Measurements from ENCODE around the gene KMT2D. TPM values are rescaled to one million over a fixed set of nuclear protein-coding genes. Genes with fewer than 3 reads are reported as not detected.

KMT2D gene
- total and polyA plus RNA-seq, 2 donors (not counting 3 experiments of a cell fraction or from before 2014, with no cell fraction given), result 15.1 to 120 TPM

DNA sequence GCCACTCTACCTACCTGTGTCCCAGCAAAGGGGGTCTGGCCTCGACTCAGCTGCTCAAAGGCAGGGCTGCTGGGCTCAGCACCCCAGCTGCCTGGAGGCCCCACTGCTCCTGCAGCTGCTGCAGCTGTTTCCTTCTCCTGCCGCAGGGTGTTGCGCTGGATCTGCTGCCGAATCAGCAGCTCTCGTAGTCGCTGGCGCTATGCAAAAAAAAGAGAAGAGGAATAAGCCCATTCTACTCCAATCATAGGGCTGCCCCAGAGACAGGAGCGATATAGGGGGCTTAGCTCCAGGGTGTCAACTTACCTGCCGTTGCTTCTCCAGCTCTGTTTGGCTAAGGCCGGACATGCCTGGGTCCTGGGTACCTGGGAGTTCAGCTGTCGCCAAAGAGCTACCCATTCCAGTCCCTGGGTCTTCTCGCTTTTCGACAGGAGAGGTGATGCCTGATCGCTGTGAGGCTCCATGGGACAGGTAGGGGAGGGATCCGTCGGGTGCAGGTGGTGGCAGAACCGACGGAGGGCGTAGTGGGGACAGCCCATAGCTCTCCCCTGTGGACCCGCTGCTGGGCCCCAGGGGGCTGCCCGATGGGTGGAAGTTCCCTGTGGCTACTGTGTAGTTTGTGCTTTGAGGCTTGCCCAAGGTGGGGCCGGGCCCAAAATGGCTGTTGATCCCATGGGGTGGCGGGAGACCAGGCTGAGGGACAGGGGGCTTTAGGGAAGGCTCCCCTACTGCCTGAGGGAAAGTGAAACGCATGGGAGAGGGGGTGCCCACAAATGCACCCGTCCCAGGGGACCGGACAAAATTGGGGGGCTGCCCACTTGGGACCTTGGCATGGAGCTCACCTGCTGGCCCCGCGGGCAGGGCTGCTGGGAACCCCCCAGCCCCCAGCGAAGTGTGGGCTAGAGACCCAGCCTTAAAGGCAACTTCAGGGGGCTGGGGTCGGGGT is 20.9 kb downstream of the KMT2D start:
- CTCF ChIA-PET, result interaction anchor here (1.2 to 1.4 kb wide), 2 partner anchors 10 to 43 kb away, joined by 3 to 4 read pairs; no protein-coding TSS in a partner anchor

More for the DNA sequence above, 20.9 kb downstream of the KMT2D start:
- Histone ChIP-seq H3K4me1 (ENCODE audit: control insufficient read depth, extremely low read depth, insufficient read depth, low read length) (no peaks in the 10 kb centered on the region), H3K9ac (replicated peaks; ENCODE audit: extremely low read depth, insufficient read depth, low read length) (no peak overlapping the region), H3K4me2 (ENCODE audit: insufficient read depth, low read length) (no peak overlapping the region), H3K9me1 (replicated peaks; ENCODE audit: control insufficient read depth, extremely low read depth, insufficient read depth, low read length) (no peaks in the 10 kb centered on the region), H3K36me3 (ENCODE audit: control insufficient read depth in 2 of 2, extremely low read depth in 1 of 2, insufficient read depth in 2 of 2, low read length in 2 of 2) (peaks cover 45 to 78% of the 10 kb centered on the region in 2 experiments), H3K27me3 (ENCODE audit: control insufficient read depth in 2 of 2, insufficient read depth in 2 of 2, low read length in 2 of 2) (no peaks in the 10 kb centered on the region), H3K79me2 (ENCODE audit: control insufficient read depth, insufficient read depth, low read length) (no peaks in the 10 kb centered on the region), H4K20me1 (replicated peaks; ENCODE audit: control insufficient read depth, extremely low read depth, insufficient read depth, low read length) (no peaks in the 10 kb centered on the region), H3K27ac (ENCODE audit: insufficient read depth, low read depth, low read length) (no peak overlapping the region), H3K9me3 (replicated peaks; ENCODE audit: control insufficient read depth, insufficient read depth, low read length) (no peaks in the 10 kb centered on the region), H2AFZ (ENCODE audit: low read depth, low read length) (no peak overlapping the region), H3K4me3 (replicated peaks in 1 of 3; ENCODE audit: insufficient read depth in 1 of 3, low read depth in 1 of 3, low read length in 3 of 3) (no peak overlapping the region)
- POLR2A ChIA-PET, result interaction anchor here (1.3 kb wide), 1 partner anchor 13 kb away, joined by 3 read pairs; no protein-coding TSS in a partner anchor
- dilution Hi-C loops (cut with MboI; ENCODE audit: extremely low pct_ligation_motif_present, low sequenced_read_pairs) (no loop called here), intact Hi-C loops (cut with micrococcal nuclease) (no loop called here)
- FAIRE-seq (no peak), DNase-seq (ENCODE audit: low read depth, low spot score) (no peak)
- TF ChIP-seq GATA2 (IDR thresholded peaks at IDR 0.05; ENCODE audit: insufficient read depth, insufficient read length, low read depth, low read length) (no peak), MYC (IDR thresholded peaks at IDR 0.05; ENCODE audit: low read depth, low read length) (no peak), CTCF (IDR thresholded peaks at IDR 0.05; ENCODE audit: extremely low read depth in 1 of 2, insufficient read depth in 1 of 2, low read depth in 1 of 2, low read length in 2 of 2) (no peak), POLR2A (IDR thresholded peaks at IDR 0.05; ENCODE audit: low read depth, low read length) (no peak), POLR2AphosphoS5 (IDR thresholded peaks at IDR 0.05; ENCODE audit: insufficient read depth, low read depth, low read length) (no peak), MAX (IDR thresholded peaks at IDR 0.05; ENCODE audit: insufficient read depth, insufficient read length) (no peak), JUN (IDR thresholded peaks at IDR 0.05; ENCODE audit: borderline replicate concordance, insufficient read depth, insufficient read length, low read depth) (no peak), FOS (IDR thresholded peaks at IDR 0.05; ENCODE audit: borderline replicate concordance, insufficient read depth, low read length) (no peak), EZH2 (IDR thresholded peaks at IDR 0.05; ENCODE audit: borderline replicate concordance, low read depth, low read length, severe bottlenecking) (no peak)
- BruUV-seq (replicated peaks), result no TSS peak

Measured in endothelial cell of umbilical vein (primary cell).